Posterior cingulate gyrus (tissue), 11 donors: Measurements from ENCODE around the gene FAM107B.

Experiments used
- DNase-seq, 10 donors: peaks; one replicate each; pipeline versions ENCODE4 v3.0.0 to v3.0.0-alpha.2; 2020 to 2021; ENCODE audit warnings: mixed read lengths in 3 of 10
- intact Hi-C: fragments of 100-400 bp; cut with DNase I; formaldehyde crosslinking; loops from one replicate; pipeline ENCODE4 v1.15.1; 2023

FAM107B gene

DNA sequence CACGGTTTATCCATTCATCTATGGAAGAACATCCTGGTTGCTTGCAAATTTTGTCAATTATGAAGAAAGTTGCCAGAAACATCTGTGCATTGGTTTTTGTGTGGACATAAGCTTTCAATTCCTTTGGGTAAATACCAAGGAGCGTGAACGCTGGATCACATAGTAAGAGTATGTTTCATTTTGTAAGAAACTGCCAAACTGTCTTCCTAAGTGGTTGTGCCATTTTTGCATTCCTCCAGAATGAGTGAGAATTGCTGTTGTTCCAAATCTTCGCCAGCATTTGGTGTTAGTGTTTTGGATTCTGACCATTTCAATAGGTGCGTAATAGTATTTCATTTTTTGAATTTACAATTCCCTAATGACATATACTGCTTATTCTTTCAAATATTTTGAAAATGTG is 288.7 kb downstream of the FAM107B start:
- no peak for DNase-seq
- intact Hi-C loops: no loop called here

DNA sequence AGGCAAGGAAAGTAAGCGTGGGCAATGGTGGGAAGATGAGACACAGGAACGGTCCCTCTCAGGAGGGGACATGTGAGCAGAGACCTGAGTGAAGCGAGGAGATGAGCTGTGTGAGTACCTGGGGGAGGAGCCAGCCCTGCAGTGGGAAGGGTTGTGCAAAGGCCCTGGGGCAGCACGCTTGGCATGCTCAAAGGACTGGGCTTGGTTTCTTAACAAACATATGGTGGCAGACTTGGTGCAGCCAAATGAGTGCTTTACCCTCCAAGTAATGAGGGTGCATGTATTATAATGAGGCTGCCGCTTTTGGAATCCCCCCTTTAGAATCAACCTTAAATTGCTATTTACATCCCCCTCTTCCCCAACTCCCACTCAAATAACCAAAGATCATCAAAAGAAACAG is 291.3 kb downstream of the FAM107B start:
- intact Hi-C loops: no loop called here
- DNase-seq: no peak

DNA sequence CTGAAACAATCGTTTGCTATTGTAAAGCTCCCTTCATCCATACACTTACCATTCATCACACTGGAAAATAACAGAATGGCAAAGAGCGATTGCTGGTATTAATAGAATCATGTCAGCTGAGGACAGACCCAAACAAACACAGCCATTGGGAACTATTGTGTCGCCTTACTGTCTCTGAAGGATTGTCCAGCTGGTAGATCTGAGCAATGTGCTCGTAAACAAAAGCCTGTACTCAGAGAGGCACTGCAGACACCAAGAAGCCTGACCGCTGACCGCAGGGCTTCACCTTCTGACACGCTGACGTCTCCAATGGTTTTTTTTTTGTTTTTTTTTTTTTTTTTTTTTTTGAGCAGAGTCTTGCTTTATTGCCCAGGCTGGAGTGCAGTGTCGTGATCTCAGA is 292.9 kb downstream of the FAM107B start:
- intact Hi-C loops: no loop called here
- DNase-seq: peak in 6 of 10 donors; percentile 28 to 92 (median 43)

DNA sequence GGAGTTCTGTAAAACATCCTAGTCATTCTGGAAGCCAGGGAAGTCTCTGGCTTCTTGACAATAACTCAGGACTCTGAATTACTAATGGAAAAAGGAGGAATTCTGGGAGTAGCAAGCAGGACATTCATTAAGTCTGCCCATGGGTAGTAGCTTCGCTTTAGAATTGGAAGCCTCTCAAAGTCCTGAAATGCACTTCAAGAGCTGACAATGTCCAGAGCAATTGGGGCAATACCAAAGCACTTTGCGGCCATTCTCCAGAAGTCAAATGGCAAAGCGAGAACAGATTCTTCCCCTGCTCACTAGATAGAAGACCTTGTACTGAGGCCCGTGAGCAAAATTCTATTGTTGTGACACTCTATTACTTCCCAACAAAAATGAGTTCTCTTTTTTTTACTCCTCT is 293.7 kb downstream of the FAM107B start:
- intact Hi-C loops: no loop called here
- DNase-seq: no peak

DNA sequence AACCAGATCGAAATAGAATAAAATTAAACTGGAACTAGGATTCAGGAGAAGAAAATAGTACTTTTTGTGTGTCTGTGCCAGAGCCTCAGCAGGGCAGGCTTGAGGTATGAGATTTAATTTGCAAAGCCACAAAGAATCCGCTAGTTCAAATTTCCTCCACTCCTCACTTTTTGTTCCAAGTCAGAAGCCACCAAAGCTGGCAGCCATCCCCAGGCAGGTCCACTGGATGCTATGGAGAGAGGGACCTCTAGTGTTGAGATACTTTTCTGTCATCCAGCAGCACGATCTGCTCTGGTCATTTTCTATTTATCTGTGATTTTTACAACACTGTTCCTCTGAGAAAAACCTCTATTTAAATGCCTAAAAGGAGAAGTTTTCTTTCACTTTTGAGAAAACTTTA is 296.1 kb downstream of the FAM107B start:
- peak; percentile 67 to 97 (median 78) for DNase-seq
- intact Hi-C loops: loop anchor here (1.0 to 2.0 kb wide), 3 partner anchors 94 to 692 kb away; no protein-coding TSS in a partner anchor

DNA sequence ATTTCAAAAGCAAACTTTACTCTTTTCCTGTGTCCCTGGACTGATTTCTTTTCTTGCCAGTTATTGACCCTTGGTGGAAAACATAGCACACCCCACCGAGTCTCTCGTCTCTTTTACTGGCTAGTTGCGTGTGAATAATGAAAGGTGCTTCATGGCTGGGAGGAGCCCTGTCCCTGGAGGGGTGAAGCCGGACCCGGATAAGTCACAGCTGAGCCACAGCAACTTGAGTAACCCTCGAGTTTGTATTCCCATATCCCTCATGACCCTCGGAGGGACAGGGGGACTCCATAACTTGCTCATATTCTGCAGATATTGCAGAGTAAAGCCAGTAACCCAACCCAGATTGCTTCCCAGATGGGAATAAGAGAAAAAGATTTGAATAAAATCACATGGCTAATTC is 296.5 kb downstream of the FAM107B start:
- DNase-seq: no peak
- intact Hi-C loops: loop anchor here (1.0 to 2.0 kb wide), 3 partner anchors 93 to 691 kb away; no protein-coding TSS in a partner anchor

DNA sequence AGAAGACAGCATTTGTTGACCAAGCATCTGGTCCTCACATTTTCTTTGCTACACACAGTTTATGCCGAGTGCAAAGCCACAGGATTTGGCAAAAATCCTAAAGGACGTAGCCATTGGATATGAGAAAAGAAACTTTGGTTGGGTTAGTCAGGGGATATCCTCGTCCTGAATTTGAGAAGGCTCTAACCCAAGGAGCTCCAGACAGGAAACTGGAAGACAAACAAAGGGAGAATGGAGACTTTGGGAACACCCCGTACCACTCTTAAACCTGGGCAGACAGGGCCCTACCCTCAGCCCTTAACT is 297.3 kb downstream of the FAM107B start:
- intact Hi-C loops: no loop called here
- DNase-seq: no peak

DNA sequence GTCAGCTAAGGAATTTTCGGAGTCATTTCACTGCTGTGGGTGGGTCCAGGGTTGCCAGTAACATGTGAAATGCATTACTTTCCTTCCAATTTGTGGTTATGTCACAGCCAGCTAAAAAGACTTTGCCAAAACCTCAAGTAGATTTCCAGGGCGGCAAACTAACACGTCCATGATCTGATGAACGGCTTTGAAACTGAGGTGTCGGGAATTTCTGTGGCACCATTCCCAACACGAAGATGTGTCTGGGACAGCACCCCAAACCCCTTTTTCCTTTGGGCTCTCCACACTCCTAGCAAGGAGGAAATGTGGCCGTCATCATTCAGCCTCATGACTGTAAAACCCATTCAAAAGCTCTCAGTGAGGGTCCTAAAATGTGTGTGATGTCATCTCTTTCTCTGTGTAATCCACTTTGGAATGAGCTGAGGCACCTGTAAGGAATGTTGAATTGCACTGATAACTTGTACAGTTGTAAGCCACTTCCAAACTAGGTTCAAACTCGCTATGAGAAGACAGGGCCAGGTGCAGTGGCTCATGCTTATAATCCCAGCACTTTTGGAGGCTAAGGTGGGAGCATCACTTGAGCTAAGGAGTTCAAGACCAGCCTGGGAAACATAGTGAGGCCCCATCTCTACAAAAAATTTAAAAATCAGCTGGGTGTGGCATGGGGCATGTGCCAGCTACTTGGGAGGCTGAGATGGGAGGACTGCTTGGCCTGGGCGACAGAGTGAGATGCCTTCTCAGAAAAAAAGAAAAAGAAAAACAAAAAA is 297.9 kb downstream of the FAM107B start:
- intact Hi-C loops: no loop called here
- no peak for DNase-seq

DNA sequence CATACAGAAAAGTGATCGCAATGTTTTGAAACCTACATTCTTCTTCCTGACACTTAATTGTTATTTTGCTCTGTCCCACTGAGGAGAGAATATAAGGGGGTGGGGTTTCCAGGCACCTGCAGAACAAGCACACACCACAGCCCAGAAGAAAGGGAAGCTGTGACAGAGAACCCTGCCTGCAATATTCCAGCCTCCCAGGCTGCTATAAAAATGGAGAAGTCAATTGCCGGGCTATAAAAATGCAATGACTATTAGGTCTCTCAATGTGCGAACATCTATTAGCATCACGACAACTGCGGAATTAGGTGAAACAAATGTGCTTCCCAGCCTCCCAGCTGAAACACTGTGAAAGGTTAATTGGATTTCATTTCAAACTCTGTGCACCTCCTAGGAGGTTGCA is 298.7 kb downstream of the FAM107B start:
- DNase-seq: no peak
- intact Hi-C loops: no loop called here

DNA sequence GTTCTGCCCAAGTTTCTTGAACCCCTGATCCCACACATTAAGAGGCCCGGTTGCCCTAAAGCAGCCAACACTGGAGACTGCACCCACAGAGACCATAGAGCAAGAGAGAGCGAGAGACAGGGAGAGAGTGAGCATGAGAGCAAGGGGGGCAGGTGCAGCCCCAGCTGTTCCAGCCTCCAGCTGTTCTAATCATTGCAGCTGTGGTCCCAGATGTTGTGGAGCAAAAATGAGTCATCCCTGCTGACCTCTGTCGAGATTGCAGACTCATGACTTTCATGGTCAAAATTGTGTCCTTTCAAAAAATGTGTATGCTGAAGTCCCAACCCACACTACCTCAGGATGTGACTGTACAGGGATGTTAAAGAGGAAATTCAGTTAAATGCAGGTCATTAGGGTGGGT is 300.0 kb downstream of the FAM107B start:
- intact Hi-C loops: no loop called here
- DNase-seq: no peak

DNA sequence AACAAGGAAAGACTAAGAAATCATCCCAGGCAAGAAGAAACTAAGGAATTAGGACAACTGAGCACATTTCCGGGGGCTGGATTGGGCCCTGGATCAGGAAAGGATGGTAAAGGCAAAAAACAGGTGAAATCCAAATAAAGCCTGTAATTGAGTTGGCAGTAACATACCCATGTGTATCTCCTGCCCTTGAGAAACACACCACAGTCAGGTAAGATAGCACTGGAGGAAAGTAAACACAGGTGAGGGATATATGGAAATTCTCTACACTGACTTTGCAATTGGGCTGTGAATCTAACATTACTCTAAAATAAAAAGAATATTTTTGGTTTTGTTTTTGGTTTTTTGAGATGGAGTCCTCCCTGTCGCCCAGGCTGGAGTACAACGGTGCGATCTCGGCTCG is 303.8 kb downstream of the FAM107B start:
- intact Hi-C loops: no loop called here
- DNase-seq: no peak

DNA sequence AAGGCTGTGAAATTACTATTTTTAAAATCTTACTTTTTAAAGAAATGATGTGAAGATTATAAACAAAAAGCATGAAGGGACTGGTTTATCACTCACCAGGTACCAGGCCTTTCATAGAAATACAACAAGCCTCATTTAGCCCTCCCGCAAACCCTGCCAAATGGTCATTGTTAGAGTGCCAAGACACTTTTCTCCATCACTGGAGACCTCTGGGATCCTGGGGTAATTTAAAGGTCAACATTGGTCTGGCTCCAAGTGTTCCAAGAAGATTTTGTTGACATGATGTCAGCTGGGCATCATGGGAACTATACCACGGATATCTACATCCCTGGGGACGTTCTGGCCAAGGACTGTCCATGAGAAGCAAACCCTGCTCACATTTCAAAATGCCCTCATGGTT is 306.0 kb downstream of the FAM107B start:
- intact Hi-C loops: no loop called here

More for the DNA sequence above, 306.0 kb downstream of the FAM107B start:
- no peak for DNase-seq
